ENCODE measurements around the gene TBX19. TPM values are rescaled to one million over a fixed set of nuclear protein-coding genes. Genes with fewer than 3 reads are reported as not detected.

TBX19 gene
- total RNA-seq, 1 donor from 2014 or later, result 2.0 TPM

GRCh38 chr1:168263130-168263529, 17.5 kb upstream of the TBX19 start:
- no peak for TF ChIP-seq CTCF (IDR thresholded peaks at IDR 0.05; ENCODE audit: unreplicated experiment)
- H3K4me3 Mint-ChIP-seq (ENCODE audit: low read depth), result no peak overlapping the region
- peaks cover 4% of the 10 kb centered on the region for H3K9me3 Mint-ChIP-seq (ENCODE audit: low read depth)

DNA sequence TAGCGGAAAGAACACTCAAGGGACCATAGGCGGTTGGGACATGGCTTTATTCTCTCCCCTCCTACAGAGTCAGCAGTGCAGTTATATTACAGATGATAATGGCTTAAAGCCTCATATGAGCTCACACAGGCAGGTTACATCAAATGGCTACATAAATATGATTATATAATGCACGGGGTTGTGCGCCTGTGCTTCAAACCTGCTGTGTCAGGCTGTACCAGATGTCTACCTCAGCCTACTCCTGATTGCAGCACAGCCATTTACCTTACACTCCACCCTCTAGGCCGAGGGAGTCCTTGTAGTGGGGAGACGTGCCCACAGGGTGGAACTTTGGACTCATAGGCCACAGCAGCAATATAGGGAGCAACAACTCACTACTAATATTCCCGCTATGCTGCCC, 16.4 kb upstream of the TBX19 start:
- TF ChIP-seq CTCF (IDR thresholded peaks at IDR 0.05; ENCODE audit: unreplicated experiment), result no peak
- H3K36me3 Mint-ChIP-seq (ENCODE audit: insufficient read depth), result peaks cover 13% of the 10 kb centered on the region
- H3K4me3 Mint-ChIP-seq (ENCODE audit: low read depth), result no peak overlapping the region
- no peak overlapping the region for H3K27ac Mint-ChIP-seq
- no peaks in the 10 kb centered on the region for H3K4me1 Mint-ChIP-seq (ENCODE audit: low read depth)
- no peaks in the 10 kb centered on the region for H3K27me3 Mint-ChIP-seq
- no peak for DNase-seq (ENCODE audit: low spot score, unreplicated experiment)
- peaks cover 4% of the 10 kb centered on the region for H3K9me3 Mint-ChIP-seq (ENCODE audit: low read depth)

More at GRCh38 chr1:168263130-168263529, 17.5 kb upstream of the TBX19 start:
- no peaks in the 10 kb centered on the region for H3K4me1 Mint-ChIP-seq (ENCODE audit: low read depth)
- H3K27me3 Mint-ChIP-seq, result no peaks in the 10 kb centered on the region
- DNase-seq (ENCODE audit: low spot score, unreplicated experiment), result no peak
- peaks cover 14% of the 10 kb centered on the region for H3K36me3 Mint-ChIP-seq (ENCODE audit: insufficient read depth)
- no peak overlapping the region for H3K27ac Mint-ChIP-seq

GRCh38 chr1:168265596-168265995, 15.1 kb upstream of the TBX19 start:
- H3K36me3 Mint-ChIP-seq (ENCODE audit: insufficient read depth), result peaks cover 15% of the 10 kb centered on the region

GRCh38 chr1:168266644-168267186, 14.0 kb upstream of the TBX19 start:
- Mint-ChIP-seq H3K4me3 (ENCODE audit: low read depth) (no peak overlapping the region), H3K27ac (no peak overlapping the region), H3K36me3 (ENCODE audit: insufficient read depth) (peaks cover 15% of the 10 kb centered on the region), H3K9me3 (ENCODE audit: low read depth) (peaks cover 4% of the 10 kb centered on the region), H3K4me1 (ENCODE audit: low read depth) (no peaks in the 10 kb centered on the region), H3K27me3 (no peaks in the 10 kb centered on the region)
- no peak for DNase-seq (ENCODE audit: low spot score, unreplicated experiment)
- TF ChIP-seq CTCF (IDR thresholded peaks at IDR 0.05; ENCODE audit: unreplicated experiment), result no peak

More at GRCh38 chr1:168265596-168265995, 15.1 kb upstream of the TBX19 start:
- H3K27me3 Mint-ChIP-seq, result no peaks in the 10 kb centered on the region
- H3K27ac Mint-ChIP-seq, result no peak overlapping the region
- DNase-seq (ENCODE audit: low spot score, unreplicated experiment), result no peak
- H3K4me3 Mint-ChIP-seq (ENCODE audit: low read depth), result no peak overlapping the region
- H3K9me3 Mint-ChIP-seq (ENCODE audit: low read depth), result peaks cover 4% of the 10 kb centered on the region
- TF ChIP-seq CTCF (IDR thresholded peaks at IDR 0.05; ENCODE audit: unreplicated experiment), result no peak
- H3K4me1 Mint-ChIP-seq (ENCODE audit: low read depth), result no peaks in the 10 kb centered on the region

- Mint-ChIP-seq H3K36me3 (ENCODE audit: insufficient read depth) (peaks cover 7% of the 10 kb centered on the region), H3K4me1 (ENCODE audit: low read depth) (no peaks in the 10 kb centered on the region), H3K27me3 (no peaks in the 10 kb centered on the region), H3K4me3 (ENCODE audit: low read depth) (no peak overlapping the region), H3K27ac (no peak overlapping the region), H3K9me3 (ENCODE audit: low read depth) (peaks cover 3% of the 10 kb centered on the region)
- TF ChIP-seq CTCF (IDR thresholded peaks at IDR 0.05; ENCODE audit: unreplicated experiment), result no peak
- no peak for DNase-seq (ENCODE audit: low spot score, unreplicated experiment)
These were observed 9.0 kb upstream of the TBX19 start for GRCh38 chr1:168271636-168272035.

Measured in progenitor cell of endocrine pancreas (in vitro differentiated cells).